Esophagus squamous epithelium (tissue), 4 donors: ENCODE results near the gene PCDHGC4.

Experiments
- CTCF ChIP-seq, 6 experiments: fragments of 450-650 bp in 4 of 6; fragments of 200-600 bp in 2 of 6; sonication (generic) in 2 of 6; IDR thresholded peaks; one replicate each; pipeline ENCODE4 v1.5.1; 2016 to 2019; ENCODE audit warnings: antibody characterized with exemption in 6 of 6, mild to moderate bottlenecking in 4 of 6, moderate library complexity in 4 of 6
- POLR2A ChIP-seq, 4 donors: fragments of 450-650 bp; IDR thresholded peaks; one replicate each; pipeline ENCODE4 v1.6.1; 2017; ENCODE audit warnings: antibody characterized with exemption in 4 of 4, mild to moderate bottlenecking in 4 of 4, moderate library complexity in 3 of 4

GRCh38 chr5:141465351-141465750 is 19.5 kb upstream of the PCDHGC4 start:
- TF ChIP-seq POLR2A (IDR thresholded peaks at IDR 0.05): no peak
- no peak for TF ChIP-seq CTCF (IDR thresholded peaks at IDR 0.05)
